Endodermal cell (in vitro differentiated cells): ENCODE measurements around the gene KCNH8. TPM values are rescaled to one million over a fixed set of nuclear protein-coding genes. Genes with fewer than 3 reads are reported as not detected.

Experiments used
- DNase-seq: peaks from one replicate; pipeline ENCODE4 v3.0.0-alpha.2; 2017
- H3K27ac ChIP-seq: 2 replicates; pipeline ENCODE4 v1.5.1; 2013; ENCODE audit warnings: mild to moderate bottlenecking, low read depth, low read length, moderate library complexity
- H3K27me3 ChIP-seq: 2 replicates; pipeline ENCODE4 v1.6.1; 2013; ENCODE audit warnings: mild to moderate bottlenecking, low read length, moderate library complexity; ENCODE audit not compliant: insufficient read depth, control insufficient read depth, poor library complexity, severe bottlenecking
- H3K36me3 ChIP-seq: 2 replicates; pipeline ENCODE4 v1.7.0; 2013; ENCODE audit warnings: mild to moderate bottlenecking, low read length, moderate library complexity; ENCODE audit not compliant: control insufficient read depth, insufficient read depth
- H3K4me1 ChIP-seq: one replicate; pipeline ENCODE4 v1.7.0; 2013; ENCODE audit warnings: low read length; ENCODE audit not compliant: control insufficient read depth, insufficient read depth
- H3K4me3 ChIP-seq: 2 replicates; pipeline ENCODE4 v1.5.1; 2013; ENCODE audit warnings: mild to moderate bottlenecking, low read length, moderate library complexity
- H3K9ac ChIP-seq: 2 replicates; pipeline ENCODE4 v1.6.1; 2013; ENCODE audit warnings: mild to moderate bottlenecking, low read length, moderate library complexity; ENCODE audit not compliant: poor library complexity, severe bottlenecking; ENCODE audit errors: extremely low read depth
- H3K9me3 ChIP-seq: 2 replicates; pipeline ENCODE4 v1.6.1; 2013; ENCODE audit warnings: mild to moderate bottlenecking, low read length, moderate library complexity; ENCODE audit not compliant: control insufficient read depth
- H3K27ac Mint-ChIP-seq: 2 replicates; pipeline ENCODE4 v1.8.0; 2020; ENCODE audit warnings: mixed read lengths
- H3K27me3 Mint-ChIP-seq: 2 replicates; pipeline ENCODE4 v1.8.0; 2021; ENCODE audit warnings: mild to moderate bottlenecking, mixed read lengths; ENCODE audit not compliant: insufficient read depth
- H3K36me3 Mint-ChIP-seq: 2 replicates; pipeline ENCODE4 v1.8.0; 2020; ENCODE audit warnings: low read depth, mixed read lengths
- H3K4me1 Mint-ChIP-seq: 2 replicates; pipeline ENCODE4 v1.8.0; 2020; ENCODE audit warnings: mixed read lengths
- H3K4me3 Mint-ChIP-seq: 2 replicates; pipeline ENCODE4 v1.8.0; 2020; ENCODE audit warnings: mild to moderate bottlenecking, moderate library complexity, mixed read lengths
- H3K9me3 Mint-ChIP-seq: 2 replicates; pipeline ENCODE4 v1.8.0; 2020; ENCODE audit warnings: mild to moderate bottlenecking, mixed read lengths
- WGBS, 2 experiments: methylation state at CpG; one replicate each; pipeline versions ENCODE4 v1.1.5 to v1.1.7; 2013; ENCODE audit warnings: missing lambda C conversion rate in 2 of 2, mixed read lengths in 1 of 2; ENCODE audit not compliant: insufficient coverage in 1 of 2, insufficient read length in 1 of 2; 5-methylcytosine and 5-hydroxymethylcytosine counted together
- total RNA-seq, 2 donors: library from RNA; stranded (reverse); fragmentation: NEBNext Ultra II Directional in 1 of 2; extraction: Animal tissue kit (Norgen Biotek cat#: 25700) in 1 of 2; gene quantifications; 2 replicates in 1 of 2; 3 replicates in 1 of 2; pipeline ENCODE4 v1.2.1, GENCODE V29; 2021
- TF ChIP-seq, protein P1 (sequence below): fragments of 200-600 bp; sonication (generic); conservative IDR thresholded peaks from 2 replicates; pipeline ENCODE4 v1.5.0; 2021; ENCODE audit warnings: antibody characterized with exemption, mild to moderate bottlenecking

The KCNH8 gene
- total RNA-seq, 2 donors from 2014 or later = 12.0 to 15.0 TPM

DNA sequence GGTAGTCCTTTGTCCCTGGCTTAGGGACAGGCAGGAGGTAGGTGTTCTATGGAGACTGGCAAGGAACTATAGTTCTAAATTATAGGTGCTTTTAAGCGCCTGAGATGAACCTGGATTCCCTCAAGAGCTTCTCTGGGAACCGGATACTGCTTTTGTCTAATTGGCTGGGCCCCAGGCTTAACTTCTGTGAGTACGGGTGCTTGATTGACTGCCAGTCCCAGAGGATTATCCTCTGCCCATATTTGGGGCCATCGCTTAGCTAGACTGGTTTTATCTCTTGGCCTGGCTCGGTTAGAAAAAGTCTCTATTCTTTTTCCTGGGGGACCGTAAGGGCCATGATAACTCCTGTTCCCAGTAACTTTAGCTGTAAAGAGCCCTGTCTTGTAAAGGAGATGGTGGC is 339.1 kb downstream of the KCNH8 start:
- Mint-ChIP-seq H3K9me3 (no peaks in the 10 kb centered on the region), H3K27ac (no peak overlapping the region), H3K36me3 (peaks cover 13% of the 10 kb centered on the region), H3K4me3 (no peak overlapping the region), H3K4me1 (no peaks in the 10 kb centered on the region), H3K27me3 (no peaks in the 10 kb centered on the region)
- WGBS, 2 experiments = 93% methylated on average over 5 to 6 of the region's 6 CpGs
- Histone ChIP-seq H3K4me1 (no peaks in the 10 kb centered on the region), H3K36me3 (peaks cover 4% of the 10 kb centered on the region), H3K4me3 (no peak overlapping the region), H3K9ac (no peak overlapping the region), H3K27me3 (no peaks in the 10 kb centered on the region), H3K27ac (no peak overlapping the region), H3K9me3 (no peaks in the 10 kb centered on the region)
- DNase-seq = no peak
- TF ChIP-seq, protein P1, sequence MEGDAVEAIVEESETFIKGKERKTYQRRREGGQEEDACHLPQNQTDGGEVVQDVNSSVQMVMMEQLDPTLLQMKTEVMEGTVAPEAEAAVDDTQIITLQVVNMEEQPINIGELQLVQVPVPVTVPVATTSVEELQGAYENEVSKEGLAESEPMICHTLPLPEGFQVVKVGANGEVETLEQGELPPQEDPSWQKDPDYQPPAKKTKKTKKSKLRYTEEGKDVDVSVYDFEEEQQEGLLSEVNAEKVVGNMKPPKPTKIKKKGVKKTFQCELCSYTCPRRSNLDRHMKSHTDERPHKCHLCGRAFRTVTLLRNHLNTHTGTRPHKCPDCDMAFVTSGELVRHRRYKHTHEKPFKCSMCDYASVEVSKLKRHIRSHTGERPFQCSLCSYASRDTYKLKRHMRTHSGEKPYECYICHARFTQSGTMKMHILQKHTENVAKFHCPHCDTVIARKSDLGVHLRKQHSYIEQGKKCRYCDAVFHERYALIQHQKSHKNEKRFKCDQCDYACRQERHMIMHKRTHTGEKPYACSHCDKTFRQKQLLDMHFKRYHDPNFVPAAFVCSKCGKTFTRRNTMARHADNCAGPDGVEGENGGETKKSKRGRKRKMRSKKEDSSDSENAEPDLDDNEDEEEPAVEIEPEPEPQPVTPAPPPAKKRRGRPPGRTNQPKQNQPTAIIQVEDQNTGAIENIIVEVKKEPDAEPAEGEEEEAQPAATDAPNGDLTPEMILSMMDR = no peak

DNA sequence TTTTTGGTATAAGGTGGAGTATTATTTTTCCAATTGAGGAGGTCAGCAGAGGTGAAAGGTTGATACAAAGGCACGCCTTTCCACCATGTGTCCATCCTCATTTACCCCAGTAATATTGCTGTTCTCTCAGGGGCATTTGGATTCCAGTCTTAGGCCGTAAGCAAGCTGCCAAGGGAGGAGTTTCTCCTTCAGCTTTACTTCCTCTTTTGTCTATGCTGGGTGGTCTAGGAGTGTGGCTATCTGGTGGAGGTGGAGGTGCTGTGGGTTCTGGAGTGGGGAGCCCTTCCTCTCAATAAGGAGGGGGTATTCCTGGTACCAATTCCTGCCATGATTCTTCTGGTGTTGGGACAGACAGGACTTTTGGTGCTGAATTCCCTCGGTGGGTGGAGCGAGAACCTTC is 340.6 kb downstream of the KCNH8 start:
- Histone ChIP-seq H3K4me1 (no peaks in the 10 kb centered on the region), H3K4me3 (no peak overlapping the region), H3K9ac (no peak overlapping the region), H3K36me3 (no peaks in the 10 kb centered on the region), H3K27me3 (no peaks in the 10 kb centered on the region), H3K27ac (no peak overlapping the region), H3K9me3 (peaks cover 2% of the 10 kb centered on the region)
- TF ChIP-seq, protein P1 = no peak
- Mint-ChIP-seq H3K27ac (no peak overlapping the region), H3K4me1 (no peaks in the 10 kb centered on the region), H3K9me3 (no peaks in the 10 kb centered on the region), H3K36me3 (peaks cover 16% of the 10 kb centered on the region), H3K27me3 (no peaks in the 10 kb centered on the region), H3K4me3 (no peak overlapping the region)
- 86 to 100% methylated on average over 2 to 4 of the region's 4 CpGs for WGBS, 2 experiments
- no peak for DNase-seq

DNA sequence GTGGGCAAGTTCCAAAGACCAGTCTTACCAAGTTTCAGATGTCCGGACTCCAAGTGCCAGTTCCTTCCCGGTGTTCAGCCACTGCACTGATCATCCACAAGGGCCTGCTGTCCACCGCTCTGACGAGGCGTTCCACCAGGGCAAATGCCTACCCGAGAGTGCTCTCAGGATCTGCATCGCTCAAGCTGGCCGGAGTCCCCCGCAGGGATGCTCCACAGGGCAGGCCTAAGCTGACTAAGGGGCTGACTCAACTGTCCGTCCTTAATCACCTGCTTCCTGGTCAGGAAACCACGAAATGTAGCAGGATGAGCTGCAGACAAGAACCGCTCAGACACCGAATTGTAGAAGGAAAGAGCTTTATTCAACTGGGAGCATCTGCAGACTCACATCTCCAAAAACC is 341.6 kb downstream of the KCNH8 start:
- Mint-ChIP-seq H3K36me3 (peaks cover 22% of the 10 kb centered on the region), H3K4me1 (no peaks in the 10 kb centered on the region), H3K4me3 (no peak overlapping the region), H3K9me3 (no peaks in the 10 kb centered on the region), H3K27ac (no peak overlapping the region), H3K27me3 (no peaks in the 10 kb centered on the region)
- Histone ChIP-seq H3K9ac (no peak overlapping the region), H3K27ac (no peak overlapping the region), H3K4me3 (no peak overlapping the region), H3K27me3 (no peaks in the 10 kb centered on the region), H3K4me1 (no peaks in the 10 kb centered on the region), H3K36me3 (no peaks in the 10 kb centered on the region), H3K9me3 (peaks cover 5% of the 10 kb centered on the region)
- 95 to 96% methylated on average over 5 to 13 of the region's 13 CpGs for WGBS, 2 experiments
- TF ChIP-seq, protein P1 = no peak
- peak; percentile 50 for DNase-seq
